ENCODE data around the gene MRPS11.

The MRPS11 gene

DNA sequence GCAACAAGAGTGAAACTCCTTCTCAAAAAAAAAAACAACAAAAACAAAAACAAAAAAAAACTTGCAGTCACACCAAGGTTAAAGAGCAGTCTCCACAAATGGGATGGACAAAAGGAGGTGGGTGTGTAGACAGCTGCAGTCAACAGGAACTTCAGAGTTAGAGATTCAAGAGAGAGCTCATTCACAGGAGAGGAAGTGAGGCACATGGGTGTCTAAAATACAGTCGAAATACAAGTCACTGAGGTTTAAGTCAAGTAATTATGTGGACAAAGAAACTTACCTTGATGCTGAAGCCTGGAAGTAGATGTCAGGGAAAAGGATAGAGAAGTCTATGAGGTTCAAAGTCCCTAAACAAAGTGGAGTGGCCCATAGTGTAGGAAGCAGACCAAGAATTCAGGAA, 14.8 kb downstream of the MRPS11 start:
- Histone ChIP-seq H3K27ac (replicated peaks) (no peak overlapping the region), H3K4me3 (replicated peaks; ENCODE audit: insufficient read depth, low read length) (no peak overlapping the region), H3K27me3 (ENCODE audit: insufficient read depth, poor library complexity, severe bottlenecking) (no peaks in the 10 kb centered on the region)
- peak in 1 of 2 experiments; percentile 3 for DNase-seq (ENCODE audit: low read depth in 1 of 2, low spot score in 1 of 2)
- TF ChIP-seq CTCF (IDR thresholded peaks at IDR 0.05; ENCODE audit: insufficient read depth, low read length) = no peak
- peak; percentile 61; the same call in 1 of the 2 replicates for TF ChIP-seq SPI1 (IDR thresholded peaks at IDR 0.05; ENCODE audit: borderline replicate concordance, low read depth)
- no peak for TF ChIP-seq POLR2AphosphoS5 (IDR thresholded peaks at IDR 0.05; ENCODE audit: low read depth)

DNA sequence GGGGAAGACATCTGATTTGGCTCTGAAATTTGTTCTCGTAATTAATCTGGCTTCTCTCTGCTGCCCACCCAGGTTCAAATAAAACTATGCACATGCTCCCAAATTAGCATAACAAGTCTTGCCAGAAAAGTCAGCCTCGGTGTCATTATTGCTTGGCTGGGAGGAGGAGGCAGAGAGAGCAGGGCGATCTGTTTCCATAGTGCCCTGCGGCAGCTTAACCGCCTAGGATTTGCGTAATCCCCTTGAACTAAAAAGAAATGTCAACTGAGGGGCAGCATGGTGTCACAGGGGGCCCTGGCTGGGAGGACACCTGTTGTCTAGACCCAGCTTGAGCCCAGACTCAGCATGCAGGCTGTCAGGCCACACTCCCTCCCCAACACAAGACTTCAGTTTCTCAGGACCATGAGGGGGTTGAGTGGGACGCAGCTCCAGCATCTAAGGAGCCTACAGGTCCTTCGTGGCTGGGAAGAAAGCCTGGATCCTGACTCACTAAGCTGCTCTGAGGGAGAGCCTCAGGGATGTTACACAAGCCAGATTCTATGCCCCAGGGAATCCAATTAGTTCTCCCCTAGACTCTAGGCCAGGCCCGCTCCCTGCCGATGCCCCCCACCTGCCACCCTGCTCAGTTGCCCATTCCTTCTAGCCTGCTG, 17.3 kb downstream of the MRPS11 start:
- H3K27ac ChIP-seq (replicated peaks) = no peak overlapping the region
- H3K4me3 ChIP-seq (replicated peaks; ENCODE audit: insufficient read depth, low read length) = no peak overlapping the region
- no peaks in the 10 kb centered on the region for H3K27me3 ChIP-seq (ENCODE audit: insufficient read depth, poor library complexity, severe bottlenecking)
- DNase-seq (ENCODE audit: low read depth in 1 of 2, low spot score in 1 of 2) = no peak
- TF ChIP-seq CTCF (IDR thresholded peaks at IDR 0.05; ENCODE audit: insufficient read depth, low read length) (no peak), GABPA (IDR thresholded peaks at IDR 0.05; ENCODE audit: low read depth) (no peak), REST (IDR thresholded peaks at IDR 0.05; ENCODE audit: insufficient replicate concordance, low read depth) (no peak), SPI1 (IDR thresholded peaks at IDR 0.05; ENCODE audit: borderline replicate concordance, low read depth) (no peak), POLR2AphosphoS5 (IDR thresholded peaks at IDR 0.05; ENCODE audit: low read depth) (no peak)

DNA sequence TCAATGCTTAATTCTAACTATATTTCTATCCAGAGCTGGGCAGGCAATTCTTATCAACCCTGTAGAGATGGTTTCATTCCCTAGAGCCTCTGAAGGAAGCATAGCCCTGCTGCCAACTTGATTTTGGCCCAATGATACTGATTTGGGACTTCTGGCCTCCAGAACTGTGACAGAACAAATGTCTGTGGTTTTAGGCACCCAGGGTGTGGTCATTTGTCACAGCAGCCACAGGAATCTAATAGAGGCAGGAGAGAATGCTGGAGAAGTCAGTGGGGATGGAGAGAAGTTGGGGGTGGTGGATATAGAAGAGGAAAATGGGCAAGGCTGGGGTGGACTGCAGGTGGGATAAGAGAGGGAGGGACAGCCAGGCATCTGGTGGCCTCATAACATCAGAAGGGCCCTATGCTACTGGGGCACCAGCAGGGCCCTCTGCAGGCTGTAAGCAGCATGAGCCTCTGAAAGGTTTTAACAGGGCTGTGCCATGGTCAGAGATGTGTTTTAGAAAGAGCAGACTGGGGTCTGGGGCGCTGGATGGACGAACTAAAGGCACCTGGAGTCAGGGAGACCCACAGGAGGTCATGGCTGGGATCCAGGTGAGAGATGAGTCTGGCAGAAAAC, 19.8 kb downstream of the MRPS11 start:
- TF ChIP-seq SPI1 (IDR thresholded peaks at IDR 0.05; ENCODE audit: borderline replicate concordance, low read depth) (no peak), GABPA (IDR thresholded peaks at IDR 0.05; ENCODE audit: low read depth) (no peak), POLR2AphosphoS5 (IDR thresholded peaks at IDR 0.05; ENCODE audit: low read depth) (no peak), CTCF (IDR thresholded peaks at IDR 0.05; ENCODE audit: insufficient read depth, low read length) (no peak), REST (IDR thresholded peaks at IDR 0.05; ENCODE audit: insufficient replicate concordance, low read depth) (no peak)
- Histone ChIP-seq H3K27me3 (ENCODE audit: insufficient read depth, poor library complexity, severe bottlenecking) (no peaks in the 10 kb centered on the region), H3K27ac (replicated peaks) (no peak overlapping the region), H3K4me3 (replicated peaks; ENCODE audit: insufficient read depth, low read length) (no peak overlapping the region)
- DNase-seq (ENCODE audit: low read depth in 1 of 2, low spot score in 1 of 2) = no peak
